A673 (cell line): ENCODE data around the gene TYRO3.

Experiments
- EZH2 ChIP-seq: fragments of 200-600 bp; sonication (generic); IDR thresholded peaks from 2 replicates; pipeline ENCODE4 v1.6.1; 2017; ENCODE audit warnings: borderline replicate concordance, low read depth, mild to moderate bottlenecking, mixed read lengths, antibody characterized with exemption, low read length; ENCODE audit not compliant: poor library complexity, severe bottlenecking
- TF ChIP-seq, protein P1 (sequence below): fragments of 300-800, 200-600 bp; sonication (generic); conservative IDR thresholded peaks from 2 replicates; pipeline ENCODE4 v1.5.1; 2017; ENCODE audit warnings: low read depth, mild to moderate bottlenecking, antibody characterized with exemption, low read length, moderate library complexity, mixed read lengths

GRCh38 chr15:41621200-41622193 lies 62.5 kb downstream of the TYRO3 start:
- TF ChIP-seq, protein P1, sequence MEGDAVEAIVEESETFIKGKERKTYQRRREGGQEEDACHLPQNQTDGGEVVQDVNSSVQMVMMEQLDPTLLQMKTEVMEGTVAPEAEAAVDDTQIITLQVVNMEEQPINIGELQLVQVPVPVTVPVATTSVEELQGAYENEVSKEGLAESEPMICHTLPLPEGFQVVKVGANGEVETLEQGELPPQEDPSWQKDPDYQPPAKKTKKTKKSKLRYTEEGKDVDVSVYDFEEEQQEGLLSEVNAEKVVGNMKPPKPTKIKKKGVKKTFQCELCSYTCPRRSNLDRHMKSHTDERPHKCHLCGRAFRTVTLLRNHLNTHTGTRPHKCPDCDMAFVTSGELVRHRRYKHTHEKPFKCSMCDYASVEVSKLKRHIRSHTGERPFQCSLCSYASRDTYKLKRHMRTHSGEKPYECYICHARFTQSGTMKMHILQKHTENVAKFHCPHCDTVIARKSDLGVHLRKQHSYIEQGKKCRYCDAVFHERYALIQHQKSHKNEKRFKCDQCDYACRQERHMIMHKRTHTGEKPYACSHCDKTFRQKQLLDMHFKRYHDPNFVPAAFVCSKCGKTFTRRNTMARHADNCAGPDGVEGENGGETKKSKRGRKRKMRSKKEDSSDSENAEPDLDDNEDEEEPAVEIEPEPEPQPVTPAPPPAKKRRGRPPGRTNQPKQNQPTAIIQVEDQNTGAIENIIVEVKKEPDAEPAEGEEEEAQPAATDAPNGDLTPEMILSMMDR: no peak
- no peak for TF ChIP-seq EZH2
